ENCODE data around the gene ADGRL3.
A peak's percentile ranks its signal among the peaks of the same experiment; 100 is the strongest.

Gene ADGRL3

GRCh38 chr4:61596606-61597340 is 396.6 kb downstream of the ADGRL3 start:
- no peak for TF ChIP-seq CTCF (conservative IDR thresholded peaks at IDR 0.05)
- no peak for TF ChIP-seq ZFX (IDR thresholded peaks at IDR 0.05)
- H3K27ac ChIP-seq: no peak overlapping the region

GRCh38 chr4:61603086-61603485 is 403.0 kb downstream of the ADGRL3 start:
- H3K27ac ChIP-seq: no peak overlapping the region
- TF ChIP-seq ZFX (IDR thresholded peaks at IDR 0.05): no peak
- TF ChIP-seq CTCF (conservative IDR thresholded peaks at IDR 0.05): no peak

GRCh38 chr4:61604054-61604453 is 403.9 kb downstream of the ADGRL3 start:
- no peak for TF ChIP-seq CTCF (conservative IDR thresholded peaks at IDR 0.05)
- TF ChIP-seq ZFX (IDR thresholded peaks at IDR 0.05): no peak

GRCh38 chr4:61605984-61606383 is 405.9 kb downstream of the ADGRL3 start:
- TF ChIP-seq ZFX (IDR thresholded peaks at IDR 0.05) (no peak), CTCF (conservative IDR thresholded peaks at IDR 0.05) (no peak)
- H3K27ac ChIP-seq: no peak overlapping the region

More at GRCh38 chr4:61604054-61604453, 403.9 kb downstream of the ADGRL3 start:
- no peak overlapping the region for H3K27ac ChIP-seq

- H3K27ac ChIP-seq: no peak overlapping the region
- TF ChIP-seq CTCF (conservative IDR thresholded peaks at IDR 0.05): no peak
- TF ChIP-seq ZFX (IDR thresholded peaks at IDR 0.05): no peak
These were observed 414.1 kb downstream of the ADGRL3 start for GRCh38 chr4:61614231-61614630.

GRCh38 chr4:61619528-61619927 is 419.4 kb downstream of the ADGRL3 start:
- TF ChIP-seq ZFX (IDR thresholded peaks at IDR 0.05) (no peak), CTCF (conservative IDR thresholded peaks at IDR 0.05) (peak; percentile 38)
- no peak overlapping the region for H3K27ac ChIP-seq

- TF ChIP-seq ZFX (IDR thresholded peaks at IDR 0.05) (no peak), CTCF (conservative IDR thresholded peaks at IDR 0.05) (no peak)
- H3K27ac ChIP-seq: no peak overlapping the region
These were observed 428.2 kb downstream of the ADGRL3 start for GRCh38 chr4:61628282-61628681.
